Ovary (tissue), 9 donors: ENCODE measurements around the gene SLC16A12. TPM values are rescaled to one million over a fixed set of nuclear protein-coding genes. Genes with fewer than 3 reads are reported as not detected.
"Not testable (repeated sequence)": the region's sequence is repeated elsewhere in the genome, so short reads cannot be mapped to it uniquely, and the experiment has no call there.

Experiments used
- DNase-seq, 5 donors: peaks; one replicate each; pipeline ENCODE4 v3.0.0-alpha.2; 2019 to 2020
- H3K27ac ChIP-seq, 2 donors: fragments of 200-600 bp; one replicate each; pipeline versions ENCODE4 v1.5.1 to v1.8.0; 2019 to 2022
- H3K27me3 ChIP-seq: fragments of 200-600 bp; one replicate; pipeline ENCODE4 v1.8.0; 2022
- H3K36me3 ChIP-seq: fragments of 200-600 bp; sonication (generic); one replicate; pipeline ENCODE4 v1.5.1; 2019
- H3K4me1 ChIP-seq: one replicate; pipeline ENCODE4 v1.8.1; 2013; ENCODE audit warnings: mild to moderate bottlenecking, moderate library complexity; ENCODE audit not compliant: insufficient read depth
- H3K4me3 ChIP-seq: fragments of 200-600 bp; sonication (generic); one replicate; pipeline ENCODE4 v1.5.1; 2017
- H3K9me3 ChIP-seq, 2 donors: fragments of 200-600 bp in 1 of 2; sonication (generic) in 1 of 2; one replicate each; pipeline versions ENCODE4 v1.5.1 to v1.8.1; 2013 to 2019; ENCODE audit warnings: mild to moderate bottlenecking in 1 of 2, moderate library complexity in 1 of 2
- CTCF ChIP-seq, 3 donors: fragments of 450-650 bp in 2 of 3; fragments of 200-600 bp in 1 of 3; IDR thresholded peaks; one replicate each; pipeline versions ENCODE4 v1.5.1 to v1.8.0; 2016 to 2022; ENCODE audit warnings: antibody characterized with exemption in 3 of 3, mild to moderate bottlenecking in 1 of 3
- EP300 ChIP-seq: sonication (generic); formaldehyde crosslinking; IDR thresholded peaks from one replicate; pipeline ENCODE4 v1.6.1; 2017; ENCODE audit warnings: antibody characterized with exemption
- POLR2A ChIP-seq: fragments of 450-650 bp; IDR thresholded peaks from one replicate; pipeline ENCODE4 v1.6.1; 2017; ENCODE audit warnings: antibody characterized with exemption, mild to moderate bottlenecking, moderate library complexity
- WGBS, 3 donors: extraction: QIAGEN DNeasy Blood & Tissue Kit in 1 of 3; methylation state at CpG; one replicate each; pipeline versions ENCODE4 v1.1.5 to v1.1.7; 2013 to 2017; 5-methylcytosine and 5-hydroxymethylcytosine counted together
- intact Hi-C, 4 donors: fragments of 100-400 bp; cut with DNase I; formaldehyde crosslinking; loops; one replicate each; pipeline versions ENCODE4 v1.11.0 to v1.15.1; 2022 to 2023
- polyA plus RNA-seq, 2 donors: library from polyadenylated mRNA; stranded (reverse); fragments of 200-250 nt in 1 of 2; fragments of 350-450 nt in 1 of 2; fragmentation: Illumina TruSeq in 1 of 2; extraction: RNeasy Lipid Tissue Mini Kit (QIAGEN cat#74804) in 1 of 2; gene quantifications; one replicate each; pipeline ENCODE4 v1.2.3, GENCODE V29; 2013 to 2014
- total RNA-seq, 7 donors: library from RNA; depleted of rRNA in 2 of 7; stranded (reverse); fragments of >200 nt in 2 of 7; fragmentation: NEBNext Ultra II Directional in 3 of 7; extraction: Animal tissue kit (Norgen Biotek cat#: 25700) in 3 of 7; gene quantifications; one replicate each; pipeline versions ENCODE4 v1.1.0 to v1.2.4, GENCODE V29; 2016 to 2023
- donor health status: DM: no; HTN: no; CAD: no; lungs with moderate emphysema.
- donor health status: DM: no; HTN: no; CAD: no.
- donor health status: Bipolar disorder and iron deficiency.
- donor health status: DM: yes; HTN: yes; CAD: no.
- donor health status: DM: no; HTN: no; CAD: no.
- donor health status: DM: yes; HTN: yes; CAD: no.

The SLC16A12 gene
- total and polyA plus RNA-seq, 9 donors = 0.05 to 4.7 (median 1.1) TPM

GRCh38 chr10:89406178-89406577, 129.2 kb downstream of the SLC16A12 start:
- DNase-seq, H3K9me3 ChIP-seq, H3K27ac ChIP-seq, H3K4me3 ChIP-seq, H3K4me1 ChIP-seq, intact Hi-C loops, H3K36me3 ChIP-seq, H3K27me3 ChIP-seq: not testable (repeated sequence)
- WGBS, 3 donors = 94 to 99% (median 97%) methylated on average over 9 of the region's 9 CpGs

- no peaks in the 10 kb centered on the region for H3K27me3 ChIP-seq
- H3K27ac ChIP-seq = no peak overlapping the region
- no peaks in the 10 kb centered on the region for H3K36me3 ChIP-seq
- TF ChIP-seq POLR2A (no peak), EP300 (no peak), CTCF (IDR thresholded peaks at IDR 0.05) (no peak)
- H3K4me1 ChIP-seq = no peaks in the 10 kb centered on the region
- intact Hi-C loops = no loop called here
- no peaks in the 10 kb centered on the region for H3K9me3 ChIP-seq
- WGBS, 3 donors = 91 to 93% (median 93%) methylated on average over 11 of the region's 11 CpGs
- no peak for DNase-seq
- H3K4me3 ChIP-seq = no peak overlapping the region
Measured at GRCh38 chr10:89404104-89405047, 131.0 kb downstream of the SLC16A12 start.

- no peaks in the 10 kb centered on the region for H3K36me3 ChIP-seq
Measured at GRCh38 chr10:89403043-89403442, 132.4 kb downstream of the SLC16A12 start.

GRCh38 chr10:89399956-89400355, 135.4 kb downstream of the SLC16A12 start:
- TF ChIP-seq EP300 (no peak), POLR2A (no peak), CTCF (IDR thresholded peaks at IDR 0.05) (no peak)
- H3K36me3 ChIP-seq = no peaks in the 10 kb centered on the region
- DNase-seq = no peak
- no peak overlapping the region for H3K4me3 ChIP-seq
- peaks cover 5% of the 10 kb centered on the region for H3K4me1 ChIP-seq
- no peaks in the 10 kb centered on the region for H3K27me3 ChIP-seq
- H3K27ac ChIP-seq = no peak overlapping the region
- 96 to 97% (median 97%) methylated on average over 1 of the region's 1 CpG for WGBS, 3 donors
- intact Hi-C loops = no loop called here
- H3K9me3 ChIP-seq = no peaks in the 10 kb centered on the region

More at GRCh38 chr10:89403043-89403442, 132.4 kb downstream of the SLC16A12 start:
- intact Hi-C loops = no loop called here
- 93 to 97% (median 95%) methylated on average over 2 of the region's 2 CpGs for WGBS, 3 donors
- TF ChIP-seq EP300 (no peak), CTCF (IDR thresholded peaks at IDR 0.05) (no peak), POLR2A (no peak)
- no peaks in the 10 kb centered on the region for H3K4me1 ChIP-seq
- H3K27ac ChIP-seq = no peak overlapping the region
- no peak for DNase-seq
- H3K27me3 ChIP-seq = no peaks in the 10 kb centered on the region
- H3K9me3 ChIP-seq = no peaks in the 10 kb centered on the region
- no peak overlapping the region for H3K4me3 ChIP-seq
